Parathyroid adenoma (tissue), 2 donors: ENCODE measurements around the gene DCDC2B.

ENCODE experiments used
- H2AFZ ChIP-seq: fragments of 300-600 bp; sonication (generic); one replicate; pipeline ENCODE4 v1.7.0; 2017; ENCODE audit warnings: antibody characterized with exemption, mild to moderate bottlenecking
- H3K27ac ChIP-seq: fragments of 300-600 bp; sonication (generic); one replicate; pipeline ENCODE4 v1.7.0; 2017
- H3K27me3 ChIP-seq: fragments of 300-600 bp; sonication (generic); one replicate; pipeline ENCODE4 v1.7.0; 2017; ENCODE audit warnings: low read length; ENCODE audit not compliant: control insufficient read depth, insufficient read depth
- H3K36me3 ChIP-seq: fragments of 300-600 bp; sonication (generic); one replicate; pipeline ENCODE4 v1.7.0; 2017; ENCODE audit warnings: low read length; ENCODE audit not compliant: control insufficient read depth, insufficient read depth
- H3K4me1 ChIP-seq: fragments of 300-600 bp; sonication (generic); one replicate; pipeline ENCODE4 v1.7.0; 2017; ENCODE audit warnings: control low read depth
- H3K4me2 ChIP-seq: fragments of 300-600 bp; sonication (generic); one replicate; pipeline ENCODE4 v1.7.0; 2017; ENCODE audit warnings: low read length
- H3K4me3 ChIP-seq: fragments of 300-600 bp; sonication (generic); one replicate; pipeline ENCODE4 v1.7.0; 2017; ENCODE audit warnings: low read depth, low read length
- H3K79me2 ChIP-seq: fragments of 300-600 bp; sonication (generic); one replicate; pipeline ENCODE4 v1.7.0; 2017; ENCODE audit warnings: control low read depth
- H3K9ac ChIP-seq: fragments of 300-600 bp; sonication (generic); one replicate; pipeline ENCODE4 v1.7.0; 2017; ENCODE audit warnings: mild to moderate bottlenecking
- H3K9me3 ChIP-seq: fragments of 300-600 bp; sonication (generic); one replicate; pipeline ENCODE4 v1.7.0; 2017; ENCODE audit warnings: low read length; ENCODE audit not compliant: control insufficient read depth
- TF ChIP-seq, protein P1 (sequence below): fragments of 300-600 bp; sonication (generic); IDR thresholded peaks from one replicate; pipeline ENCODE4 v1.7.0; 2017; ENCODE audit warnings: antibody characterized with exemption, mild to moderate bottlenecking
- donor health status: primary hyperparathyroidism.

The DCDC2B gene

DNA sequence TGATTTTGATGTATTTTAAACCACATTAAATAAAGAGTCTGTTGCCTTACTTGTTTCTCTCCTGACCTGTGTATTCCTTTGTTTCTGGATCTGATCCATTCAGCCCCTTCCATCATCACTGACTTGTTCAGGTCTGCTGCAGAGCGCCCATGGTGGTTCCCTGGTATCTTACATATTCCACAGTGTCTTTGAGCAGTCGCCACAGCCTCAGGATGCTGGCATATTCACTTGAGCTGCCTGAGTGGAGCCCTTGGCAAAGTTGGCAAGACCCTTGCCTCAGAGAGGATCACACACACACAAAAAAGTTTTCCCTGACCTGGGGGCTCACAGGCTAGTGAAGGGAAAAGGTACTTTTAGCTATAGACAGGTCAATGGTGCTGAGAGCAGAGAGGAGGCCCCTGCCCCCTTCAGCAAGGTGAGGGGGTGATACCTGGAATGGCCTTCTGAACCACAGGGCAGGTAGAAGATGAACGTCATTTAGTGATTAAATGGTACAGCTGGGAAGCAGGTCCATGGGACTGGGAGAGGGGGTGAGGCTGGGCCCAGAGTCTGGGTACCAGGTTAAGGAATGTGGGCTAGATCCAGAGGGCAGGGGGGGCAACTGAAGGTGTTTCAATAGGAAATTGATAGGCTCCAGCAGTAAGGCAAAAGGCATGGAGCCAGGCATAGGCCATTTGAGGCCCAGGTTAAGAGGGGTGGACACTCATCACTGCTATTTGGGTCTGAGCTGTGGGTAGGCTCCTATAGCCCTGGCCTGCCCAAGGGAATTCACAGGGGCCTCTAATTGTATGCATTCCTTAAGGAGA, 10.4 kb upstream of the DCDC2B start:
- TF ChIP-seq, protein P1, sequence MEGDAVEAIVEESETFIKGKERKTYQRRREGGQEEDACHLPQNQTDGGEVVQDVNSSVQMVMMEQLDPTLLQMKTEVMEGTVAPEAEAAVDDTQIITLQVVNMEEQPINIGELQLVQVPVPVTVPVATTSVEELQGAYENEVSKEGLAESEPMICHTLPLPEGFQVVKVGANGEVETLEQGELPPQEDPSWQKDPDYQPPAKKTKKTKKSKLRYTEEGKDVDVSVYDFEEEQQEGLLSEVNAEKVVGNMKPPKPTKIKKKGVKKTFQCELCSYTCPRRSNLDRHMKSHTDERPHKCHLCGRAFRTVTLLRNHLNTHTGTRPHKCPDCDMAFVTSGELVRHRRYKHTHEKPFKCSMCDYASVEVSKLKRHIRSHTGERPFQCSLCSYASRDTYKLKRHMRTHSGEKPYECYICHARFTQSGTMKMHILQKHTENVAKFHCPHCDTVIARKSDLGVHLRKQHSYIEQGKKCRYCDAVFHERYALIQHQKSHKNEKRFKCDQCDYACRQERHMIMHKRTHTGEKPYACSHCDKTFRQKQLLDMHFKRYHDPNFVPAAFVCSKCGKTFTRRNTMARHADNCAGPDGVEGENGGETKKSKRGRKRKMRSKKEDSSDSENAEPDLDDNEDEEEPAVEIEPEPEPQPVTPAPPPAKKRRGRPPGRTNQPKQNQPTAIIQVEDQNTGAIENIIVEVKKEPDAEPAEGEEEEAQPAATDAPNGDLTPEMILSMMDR = no peak
- Histone ChIP-seq H3K79me2 (no peaks in the 10 kb centered on the region), H3K9ac (no peak overlapping the region), H3K4me3 (no peak overlapping the region), H3K4me1 (peaks cover 11% of the 10 kb centered on the region), H3K9me3 (no peaks in the 10 kb centered on the region), H3K4me2 (peak overlapping the region; percentile 20), H3K27me3 (no peaks in the 10 kb centered on the region), H3K27ac (no peak overlapping the region), H2AFZ (no peak overlapping the region), H3K36me3 (no peaks in the 10 kb centered on the region)

DNA sequence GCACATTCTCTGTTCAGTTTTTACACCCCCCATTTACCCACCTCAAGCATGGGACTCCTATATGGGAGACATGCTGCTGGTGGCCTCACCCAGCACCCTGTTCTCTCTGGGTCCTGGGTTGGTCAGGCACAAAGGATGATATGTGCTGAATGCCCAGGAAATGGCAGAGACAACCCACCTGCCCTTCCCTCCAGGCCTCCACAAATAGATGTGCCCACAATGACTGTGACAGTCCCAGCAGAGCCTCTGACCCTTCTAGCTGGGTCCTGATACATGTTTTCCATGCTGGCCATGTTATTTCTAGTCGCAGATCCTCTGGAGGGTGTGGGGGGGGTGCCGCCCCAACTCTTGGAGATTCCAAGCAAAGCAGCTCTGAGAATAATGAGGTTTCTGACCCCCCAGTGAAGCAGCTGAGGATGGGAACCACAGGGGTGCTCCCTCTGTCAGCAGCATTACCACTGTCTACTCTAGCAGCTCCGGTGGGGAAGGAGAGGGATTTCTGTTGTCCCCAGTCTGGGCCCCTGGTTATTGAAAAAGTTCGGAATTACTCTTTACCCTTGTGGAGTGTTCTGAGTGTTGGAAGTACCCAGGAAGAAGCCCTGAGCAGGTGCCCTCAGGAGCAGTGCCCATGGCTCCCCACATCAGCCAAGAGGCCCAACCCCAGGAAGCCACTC, 9.7 kb upstream of the DCDC2B start:
- Histone ChIP-seq H3K27me3 (no peaks in the 10 kb centered on the region), H3K9me3 (no peaks in the 10 kb centered on the region), H3K4me3 (peak overlapping the region; percentile 33), H3K36me3 (no peaks in the 10 kb centered on the region), H3K4me2 (peak overlapping the region; percentile 55), H3K4me1 (peaks cover 11% of the 10 kb centered on the region), H3K9ac (no peak overlapping the region), H3K79me2 (no peaks in the 10 kb centered on the region), H2AFZ (no peak overlapping the region), H3K27ac (peak overlapping the region; percentile 88)
- TF ChIP-seq, protein P1 = no peak

DNA sequence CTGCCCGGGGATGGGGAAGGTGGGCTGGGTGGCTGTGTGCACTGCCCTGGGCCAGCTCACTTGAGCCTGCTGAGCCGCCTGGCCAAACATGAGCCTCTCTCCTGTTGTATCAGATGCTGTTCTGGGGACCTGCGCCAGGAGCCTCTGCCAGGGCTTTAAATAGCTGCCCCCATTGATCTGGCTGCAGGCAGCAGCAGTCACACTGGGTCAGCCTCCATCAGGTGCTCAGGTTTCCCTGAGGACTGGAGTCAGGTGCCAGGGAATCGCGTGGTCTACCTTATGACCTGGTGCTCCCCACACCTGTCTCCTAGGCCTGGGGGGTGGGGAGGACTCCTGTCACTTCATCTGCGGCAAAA, 9.2 kb upstream of the DCDC2B start:
- H3K27me3 ChIP-seq = no peaks in the 10 kb centered on the region
- peak overlapping the region; percentile 91 for H3K4me2 ChIP-seq
- no peaks in the 10 kb centered on the region for H3K36me3 ChIP-seq
- peak overlapping the region; percentile 88 for H3K27ac ChIP-seq
- TF ChIP-seq, protein P1 = no peak
- no peak overlapping the region for H3K9ac ChIP-seq
- peaks cover 11% of the 10 kb centered on the region for H3K4me1 ChIP-seq
- peak overlapping the region; percentile 72 for H3K4me3 ChIP-seq
- no peaks in the 10 kb centered on the region for H3K9me3 ChIP-seq
- H3K79me2 ChIP-seq = no peaks in the 10 kb centered on the region
- H2AFZ ChIP-seq = peak overlapping the region; percentile 88

DNA sequence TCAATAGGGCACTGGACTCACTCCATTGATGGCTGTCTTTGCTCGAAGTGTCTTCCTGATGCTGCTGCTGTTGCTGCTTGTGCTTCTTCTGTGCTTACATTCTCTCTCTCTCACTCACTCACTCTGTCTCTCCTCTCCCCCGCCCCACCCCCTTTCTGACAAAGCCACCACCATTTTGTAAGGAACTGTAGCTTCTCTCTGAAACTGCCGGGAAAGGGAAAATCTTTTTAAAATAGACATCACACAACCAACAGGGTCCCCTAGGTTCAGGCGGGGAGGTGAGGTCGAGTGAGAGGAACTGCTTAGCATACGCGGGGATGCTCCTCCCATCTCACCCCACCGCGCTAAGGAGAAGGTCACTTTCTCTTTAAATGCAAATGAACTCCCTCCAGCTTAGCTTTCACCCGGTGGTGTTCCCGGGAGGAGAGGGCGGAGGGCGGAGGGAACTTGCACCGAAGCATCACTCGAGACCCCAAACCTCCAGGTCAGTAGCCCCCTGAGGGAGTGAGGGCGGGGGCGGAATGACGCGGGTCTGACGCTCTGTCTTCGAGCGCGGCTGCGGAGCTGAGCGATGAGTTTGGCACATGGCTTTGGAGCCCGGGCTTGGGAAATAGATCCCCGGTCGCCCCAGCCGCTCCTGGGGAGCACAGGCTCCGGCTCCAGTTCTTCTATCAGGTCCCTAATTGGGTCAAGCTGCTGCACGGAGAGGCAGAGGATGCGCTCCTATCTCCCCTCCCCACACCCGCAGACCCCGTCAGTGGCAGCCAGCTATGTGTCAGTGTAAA, 8.5 kb upstream of the DCDC2B start, which contains the start of gene CCDC28B:
Gene CCDC28B (plus strand): TSS at position 370 of the 785 bp plus-strand sequence. CDS start 1,341 bp downstream, outside the sequence.
- H3K4me3 ChIP-seq = peak within 1 kb of the TSS; percentile 72
- H3K9ac ChIP-seq = no peak within 1 kb of the TSS
- no peaks in the 10 kb centered on the region for H3K27me3 ChIP-seq
- peaks cover 11% of the 10 kb centered on the region for H3K4me1 ChIP-seq
- peak within 1 kb of the TSS; percentile 91 for H3K4me2 ChIP-seq
- no peaks in the 10 kb centered on the region for H3K9me3 ChIP-seq
- H3K79me2 ChIP-seq = no peaks in the 10 kb centered on the region
- H2AFZ ChIP-seq = peak within 1 kb of the TSS; percentile 88
- H3K27ac ChIP-seq = peak within 1 kb of the TSS; percentile 88
- TF ChIP-seq, protein P1 = no peak
- no peaks in the 10 kb centered on the region for H3K36me3 ChIP-seq
